ENCODE measurements around the gene CD2.

DNA sequence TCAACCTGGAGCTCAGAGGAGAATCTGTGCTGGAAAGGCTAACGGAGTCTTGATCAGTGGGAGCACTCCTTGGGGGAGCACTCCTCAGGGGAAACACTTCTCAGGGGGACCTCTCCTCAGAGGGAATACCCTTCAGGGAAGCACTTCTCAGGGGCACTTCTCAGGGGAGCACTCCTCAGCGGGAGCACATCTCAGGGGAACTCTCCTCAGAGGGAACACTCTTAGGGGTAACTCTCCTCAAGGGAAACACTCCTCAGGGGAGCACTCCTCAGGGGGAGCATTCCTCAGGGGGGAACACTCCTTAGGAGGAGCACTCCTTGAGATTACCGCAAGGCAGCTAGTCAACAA is 41.2 kb downstream of the CD2 start:
- TF ChIP-seq, protein P1, sequence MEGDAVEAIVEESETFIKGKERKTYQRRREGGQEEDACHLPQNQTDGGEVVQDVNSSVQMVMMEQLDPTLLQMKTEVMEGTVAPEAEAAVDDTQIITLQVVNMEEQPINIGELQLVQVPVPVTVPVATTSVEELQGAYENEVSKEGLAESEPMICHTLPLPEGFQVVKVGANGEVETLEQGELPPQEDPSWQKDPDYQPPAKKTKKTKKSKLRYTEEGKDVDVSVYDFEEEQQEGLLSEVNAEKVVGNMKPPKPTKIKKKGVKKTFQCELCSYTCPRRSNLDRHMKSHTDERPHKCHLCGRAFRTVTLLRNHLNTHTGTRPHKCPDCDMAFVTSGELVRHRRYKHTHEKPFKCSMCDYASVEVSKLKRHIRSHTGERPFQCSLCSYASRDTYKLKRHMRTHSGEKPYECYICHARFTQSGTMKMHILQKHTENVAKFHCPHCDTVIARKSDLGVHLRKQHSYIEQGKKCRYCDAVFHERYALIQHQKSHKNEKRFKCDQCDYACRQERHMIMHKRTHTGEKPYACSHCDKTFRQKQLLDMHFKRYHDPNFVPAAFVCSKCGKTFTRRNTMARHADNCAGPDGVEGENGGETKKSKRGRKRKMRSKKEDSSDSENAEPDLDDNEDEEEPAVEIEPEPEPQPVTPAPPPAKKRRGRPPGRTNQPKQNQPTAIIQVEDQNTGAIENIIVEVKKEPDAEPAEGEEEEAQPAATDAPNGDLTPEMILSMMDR (conservative IDR thresholded peaks at IDR 0.05; ENCODE audit: low read length) = no peak
- no peak for TF ChIP-seq EZH2phosphoT487 (IDR thresholded peaks at IDR 0.05; ENCODE audit: borderline replicate concordance)

Data from Loucy (cell line).